Measurements from ENCODE around the gene KIRREL3. TPM values are rescaled to one million over a fixed set of nuclear protein-coding genes. Genes with fewer than 3 reads are reported as not detected.

KIRREL3 gene
- total and polyA plus RNA-seq, 2 experiments from 2014 or later = 16.1 to 35.6 TPM

- H3K27me3 ChIP-seq (replicated peaks; ENCODE audit: insufficient read depth) = no peaks in the 10 kb centered on the region
- no peak for DNase-seq
- no peaks in the 10 kb centered on the region for H3K36me3 ChIP-seq (ENCODE audit: low read depth)
- no peak overlapping the region for H3K4me3 ChIP-seq
- H3K9ac ChIP-seq = no peak overlapping the region
- no peaks in the 10 kb centered on the region for H3F3A ChIP-seq (ENCODE audit: insufficient read depth)
- 87 to 93% methylated on average over 10 of the region's 10 CpGs for WGBS, 2 experiments (ENCODE audit: low coverage in 1 of 2, low lambda C conversion rate in 2 of 2, missing lambda C conversion rate in 2 of 2)
- H3K4me2 ChIP-seq (ENCODE audit: unreplicated experiment) = no peak overlapping the region
- no peaks in the 10 kb centered on the region for H3K9me2 ChIP-seq (ENCODE audit: insufficient read depth)
- H4K20me1 ChIP-seq (ENCODE audit: insufficient read depth) = no peaks in the 10 kb centered on the region
- no peaks in the 10 kb centered on the region for H3K79me2 ChIP-seq (ENCODE audit: insufficient read depth)
- in situ Hi-C loops (cut with MboI) = no loop called here
- H3K27ac ChIP-seq = no peak overlapping the region
- H3K9me3 ChIP-seq (ENCODE audit: low read depth) = no peaks in the 10 kb centered on the region
- no peaks in the 10 kb centered on the region for H3K4me1 ChIP-seq (ENCODE audit: insufficient read depth)
- no peak for TF ChIP-seq EZH2 (IDR thresholded peaks at IDR 0.05; ENCODE audit: insufficient read depth, poor library complexity, severe bottlenecking)
- no peak for TF ChIP-seq EZH2phosphoT487 (IDR thresholded peaks at IDR 0.05; ENCODE audit: insufficient read depth, low read depth)
- no peak overlapping the region for H2AFZ ChIP-seq
Observed at GRCh38 chr11:126494831-126495230, 505.7 kb downstream of the KIRREL3 start.

GRCh38 chr11:126492331-126493082, 508.1 kb downstream of the KIRREL3 start:
- Histone ChIP-seq H3K27me3 (replicated peaks; ENCODE audit: insufficient read depth) (no peaks in the 10 kb centered on the region), H3K4me2 (ENCODE audit: unreplicated experiment) (no peak overlapping the region), H3F3A (ENCODE audit: insufficient read depth) (no peaks in the 10 kb centered on the region), H3K4me1 (ENCODE audit: insufficient read depth) (no peaks in the 10 kb centered on the region), H3K9me2 (ENCODE audit: insufficient read depth) (no peaks in the 10 kb centered on the region), H3K4me3 (no peak overlapping the region), H3K9ac (no peak overlapping the region), H2AFZ (no peak overlapping the region), H3K79me2 (ENCODE audit: insufficient read depth) (no peaks in the 10 kb centered on the region), H3K9me3 (ENCODE audit: low read depth) (no peaks in the 10 kb centered on the region), H3K36me3 (ENCODE audit: low read depth) (no peaks in the 10 kb centered on the region), H3K27ac (no peak overlapping the region), H4K20me1 (ENCODE audit: insufficient read depth) (no peaks in the 10 kb centered on the region)
- WGBS, 2 experiments (ENCODE audit: low coverage in 1 of 2, low lambda C conversion rate in 2 of 2, missing lambda C conversion rate in 2 of 2) = 88 to 90% methylated on average over 13 of the region's 13 CpGs
- in situ Hi-C loops (cut with MboI) = no loop called here
- TF ChIP-seq EZH2 (IDR thresholded peaks at IDR 0.05; ENCODE audit: insufficient read depth, poor library complexity, severe bottlenecking) (no peak), EZH2phosphoT487 (IDR thresholded peaks at IDR 0.05; ENCODE audit: insufficient read depth, low read depth) (no peak)
- no peak for DNase-seq

- TF ChIP-seq EZH2 (IDR thresholded peaks at IDR 0.05; ENCODE audit: insufficient read depth, poor library complexity, severe bottlenecking) (no peak), EZH2phosphoT487 (IDR thresholded peaks at IDR 0.05; ENCODE audit: insufficient read depth, low read depth) (no peak)
- Histone ChIP-seq H3K4me2 (ENCODE audit: unreplicated experiment) (no peak overlapping the region), H2AFZ (no peak overlapping the region), H3K9me2 (ENCODE audit: insufficient read depth) (no peaks in the 10 kb centered on the region), H3K9ac (no peak overlapping the region), H3K36me3 (ENCODE audit: low read depth) (no peaks in the 10 kb centered on the region), H3K9me3 (ENCODE audit: low read depth) (no peaks in the 10 kb centered on the region), H3K27ac (no peak overlapping the region), H3K4me3 (no peak overlapping the region), H3K4me1 (ENCODE audit: insufficient read depth) (no peaks in the 10 kb centered on the region), H4K20me1 (ENCODE audit: insufficient read depth) (no peaks in the 10 kb centered on the region), H3K79me2 (ENCODE audit: insufficient read depth) (no peaks in the 10 kb centered on the region), H3F3A (ENCODE audit: insufficient read depth) (no peaks in the 10 kb centered on the region), H3K27me3 (replicated peaks; ENCODE audit: insufficient read depth) (no peaks in the 10 kb centered on the region)
- in situ Hi-C loops (cut with MboI) = no loop called here
- 77 to 79% methylated on average over 13 of the region's 13 CpGs for WGBS, 2 experiments (ENCODE audit: low coverage in 1 of 2, low lambda C conversion rate in 2 of 2, missing lambda C conversion rate in 2 of 2)
- no peak for DNase-seq
Observed at GRCh38 chr11:126491092-126491491, 509.5 kb downstream of the KIRREL3 start.

- in situ Hi-C loops (cut with MboI) = no loop called here
- H3K4me3 ChIP-seq = no peak overlapping the region
- no peak for DNase-seq
Observed at GRCh38 chr11:126489836-126490660, 510.5 kb downstream of the KIRREL3 start.

More at GRCh38 chr11:126489836-126490660, 510.5 kb downstream of the KIRREL3 start:
- no peaks in the 10 kb centered on the region for H3K9me3 ChIP-seq (ENCODE audit: low read depth)
- peaks cover 7% of the 10 kb centered on the region for H3K4me1 ChIP-seq (ENCODE audit: insufficient read depth)
- no peaks in the 10 kb centered on the region for H3K36me3 ChIP-seq (ENCODE audit: low read depth)
- no peaks in the 10 kb centered on the region for H3K79me2 ChIP-seq (ENCODE audit: insufficient read depth)
- no peak overlapping the region for H3K9ac ChIP-seq
- H3K27ac ChIP-seq = no peak overlapping the region
- TF ChIP-seq EZH2 (IDR thresholded peaks at IDR 0.05; ENCODE audit: insufficient read depth, poor library complexity, severe bottlenecking) = no peak
- no peak for TF ChIP-seq EZH2phosphoT487 (IDR thresholded peaks at IDR 0.05; ENCODE audit: insufficient read depth, low read depth)
- no peaks in the 10 kb centered on the region for H3F3A ChIP-seq (ENCODE audit: insufficient read depth)
- H3K4me2 ChIP-seq (ENCODE audit: unreplicated experiment) = no peak overlapping the region
- H2AFZ ChIP-seq = no peak overlapping the region
- H3K27me3 ChIP-seq (replicated peaks; ENCODE audit: insufficient read depth) = no peaks in the 10 kb centered on the region
- 72 to 73% methylated on average over 21 of the region's 21 CpGs for WGBS, 2 experiments (ENCODE audit: low coverage in 1 of 2, low lambda C conversion rate in 2 of 2, missing lambda C conversion rate in 2 of 2)
- no peaks in the 10 kb centered on the region for H4K20me1 ChIP-seq (ENCODE audit: insufficient read depth)
- no peaks in the 10 kb centered on the region for H3K9me2 ChIP-seq (ENCODE audit: insufficient read depth)
